Keratinocyte (primary cell): ENCODE results near the gene FIGNL1.

Experiments
- CTCF ChIP-seq, 3 experiments: IDR thresholded peaks in 1 of 3; conservative IDR thresholded peaks in 1 of 3; optimal IDR thresholded peaks in 1 of 3; 2 replicates in 2 of 3; 3 replicates in 1 of 3; pipeline versions ENCODE3 to v1.5.1; 2011; ENCODE audit warnings: low read length in 3 of 3, mild to moderate bottlenecking in 3 of 3, moderate library complexity in 2 of 3, control low read depth in 1 of 3, inconsistent platforms in 1 of 3; ENCODE audit not compliant: insufficient read depth in 2 of 3; ENCODE audit errors: extremely low read depth in 1 of 3
- EZH2 ChIP-seq: IDR thresholded peaks from one replicate; pipeline ENCODE4 v1.6.1; 2012; ENCODE audit warnings: inconsistent platforms, mild to moderate bottlenecking, low read length, moderate library complexity

DNA sequence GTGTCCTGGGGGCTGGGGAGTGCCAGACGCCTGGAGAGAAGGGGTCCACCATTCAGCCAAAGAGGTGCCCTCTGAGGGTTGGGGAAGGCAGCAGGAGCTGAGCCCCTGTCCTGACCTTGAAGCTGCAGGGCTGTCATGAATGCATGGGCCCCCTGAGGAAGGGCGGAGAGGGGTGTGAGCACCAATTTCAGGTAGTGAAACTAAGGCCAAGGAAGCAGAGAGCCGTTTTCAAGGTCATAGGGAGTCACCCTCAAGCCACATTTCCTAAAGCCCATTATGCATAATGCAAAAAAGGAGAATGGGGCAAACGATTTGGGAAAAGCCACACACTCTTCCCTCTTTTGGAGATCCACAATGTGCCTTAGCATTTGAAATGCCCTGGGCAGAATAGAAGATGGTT lies 37.2 kb downstream of the FIGNL1 start:
- TF ChIP-seq CTCF (optimal IDR thresholded peaks at IDR 0.05 in 1 of 3, IDR thresholded peaks at IDR 0.05 in 1 of 3, conservative IDR thresholded peaks at IDR 0.05 in 1 of 3; ENCODE audit: extremely low read depth in 1 of 3, insufficient read depth in 2 of 3, low read length in 3 of 3): no peak
- no peak for TF ChIP-seq EZH2
